HepG2 (cell line): Measurements from ENCODE around the gene INAFM1. TPM values are rescaled to one million over a fixed set of nuclear protein-coding genes. Genes with fewer than 3 reads are reported as not detected.
"Not testable (repeated sequence)": the region's sequence is repeated elsewhere in the genome, so short reads cannot be mapped to it uniquely, and the experiment has no call there.

Experiments used
- ATAC-seq: fragments of 200-7000 bp; cut with Tn5 transposase; 3 replicates; pipeline ENCODE4 v1.9.1; 2020; ENCODE audit warnings: mild to moderate bottlenecking, moderate library complexity
- BruUV-seq: library from RNA; stranded (reverse); fragments of 400-500 nt; replicated peaks from 2 replicates; lab custom pipeline; 2021; lab: Mats Ljungman, UMichigan
- CTCF ChIA-PET: fragments of 300-600 bp; formaldehyde crosslinking; extraction: SDS; loops from one replicate; lab custom pipeline; 2021; ENCODE audit warnings: low total read pairs, inconsistent platforms, low intra/inter-chr PET ratio; lab: Yijun Ruan, JAX
- POLR2A ChIA-PET: fragments of 350-600 bp; sonication (Branson Sonifier 250); formaldehyde crosslinking; loops from one replicate; lab custom pipeline; 2020; ENCODE audit warnings: antibody characterized with exemption, inconsistent platforms; lab: Yijun Ruan, JAX
- DNase-seq: peaks from one replicate; pipeline ENCODE4 v3.0.0-alpha.2; 2015; ENCODE audit warnings: low spot score
- FAIRE-seq: peaks from 3 replicates; lab custom pipeline; 2011; peaks lifted over from hg19 to GRCh38; lab: Jason Lieb, UNC
- H2AFZ ChIP-seq: one replicate; pipeline ENCODE4 v1.6.1; 2011; ENCODE audit warnings: low read length, inconsistent platforms
- H3K27ac ChIP-seq: fragments of 300-600 bp; 3 replicates; pipeline ENCODE4 v1.8.0; 2011; ENCODE audit warnings: mixed run types, mild to moderate bottlenecking, mixed read lengths, low read length, inconsistent platforms; ENCODE audit not compliant: insufficient read depth; ENCODE audit errors: extremely low read length
- H3K27me3 ChIP-seq, 2 experiments: fragments of 200-600 bp in 1 of 2; 2 replicates in 1 of 2; 3 replicates in 1 of 2; pipeline versions ENCODE4 v1.6.0 to v1.8.0; 2011; ENCODE audit warnings: low read length in 2 of 2, mild to moderate bottlenecking in 2 of 2, moderate library complexity in 2 of 2, inconsistent platforms in 1 of 2; ENCODE audit not compliant: insufficient read depth in 2 of 2, control insufficient read depth in 1 of 2
- H3K36me3 ChIP-seq, 2 experiments: fragments of 200-600 bp in 1 of 2; replicated peaks in 1 of 2; 2 replicates in 1 of 2; 3 replicates in 1 of 2; pipeline versions ENCODE4 v1.5.1 to v1.8.0; 2011; ENCODE audit warnings: low read length in 2 of 2, inconsistent platforms in 1 of 2; ENCODE audit not compliant: insufficient read depth in 2 of 2, control insufficient read depth in 1 of 2
- H3K4me1 ChIP-seq: 2 replicates; pipeline ENCODE4 v1.5.1; 2012; ENCODE audit warnings: low read length, inconsistent platforms; ENCODE audit not compliant: insufficient read depth
- H3K4me2 ChIP-seq: 2 replicates; pipeline ENCODE4 v1.6.0; 2011; ENCODE audit warnings: low read depth, low read length, inconsistent platforms
- H3K4me3 ChIP-seq, 3 experiments: fragments of 200-600 bp in 1 of 3; sonication (generic), shearing (Covaris generic) in 1 of 3; replicated peaks in 1 of 3; 2 replicates each; pipeline ENCODE4 v1.5.1; 2011 to 2016; ENCODE audit warnings: low read length in 3 of 3, inconsistent platforms in 2 of 3, low read depth in 2 of 3, mild to moderate bottlenecking in 2 of 3, control low read depth in 1 of 3, mixed read lengths in 1 of 3; ENCODE audit not compliant: insufficient read depth in 1 of 3
- H3K79me2 ChIP-seq: one replicate; pipeline ENCODE4 v1.6.1; 2011; ENCODE audit warnings: low read length, inconsistent platforms; ENCODE audit not compliant: insufficient read depth
- H3K9ac ChIP-seq: 2 replicates; pipeline ENCODE4 v1.6.0; 2011; ENCODE audit warnings: mild to moderate bottlenecking, low read depth, low read length, inconsistent platforms; ENCODE audit not compliant: insufficient read depth
- H3K9me3 ChIP-seq: 2 replicates; pipeline ENCODE4 v1.5.1; 2012; ENCODE audit warnings: mild to moderate bottlenecking, low read length
- H4K20me1 ChIP-seq: 2 replicates; pipeline ENCODE4 v1.6.0; 2011; ENCODE audit warnings: inconsistent platforms, mild to moderate bottlenecking, low read length, moderate library complexity; ENCODE audit not compliant: insufficient read depth
- ADNP ChIP-seq: sonication (generic); formaldehyde crosslinking; IDR thresholded peaks from 2 replicates; pipeline ENCODE4 v1.4.0; 2020; ENCODE audit warnings: missing genetic modification reagents
- CERS6 ChIP-seq: sonication (generic); formaldehyde crosslinking; IDR thresholded peaks from 2 replicates; pipeline ENCODE4 v1.5.0; 2020; ENCODE audit warnings: missing genetic modification reagents
- PITX1 ChIP-seq: sonication (generic); formaldehyde crosslinking; IDR thresholded peaks from 2 replicates; pipeline ENCODE4 v1.5.1; 2020; ENCODE audit warnings: mild to moderate bottlenecking, missing genetic modification reagents
- RAD21 ChIP-seq: fragments of 450-650 bp; formaldehyde crosslinking; IDR thresholded peaks from 2 replicates; pipeline ENCODE4 v1.5.0; 2020; ENCODE audit warnings: mild to moderate bottlenecking
- SMAD1 ChIP-seq: sonication (generic); formaldehyde crosslinking; IDR thresholded peaks from 2 replicates; pipeline ENCODE4 v1.4.0; 2020; ENCODE audit warnings: missing genetic modification reagents, low read depth, mild to moderate bottlenecking, borderline replicate concordance
- ZMYM3 ChIP-seq: sonication (generic); formaldehyde crosslinking; IDR thresholded peaks from 2 replicates; pipeline ENCODE4 v1.5.1; 2020; ENCODE audit warnings: mild to moderate bottlenecking, missing genetic modification reagents
- ZNF121 ChIP-seq: sonication (generic); formaldehyde crosslinking; IDR thresholded peaks from 2 replicates; pipeline ENCODE4 v1.5.0; 2020; ENCODE audit warnings: mild to moderate bottlenecking, missing genetic modification reagents
- ZNF362 ChIP-seq: sonication (generic); formaldehyde crosslinking; IDR thresholded peaks from 2 replicates; pipeline ENCODE4 v1.4.0; 2020; ENCODE audit warnings: missing genetic modification reagents, mild to moderate bottlenecking, borderline replicate concordance
- WGBS: methylation state at CpG from one replicate; pipeline ENCODE4 v1.1.6; 2017; ENCODE audit warnings: low lambda C conversion rate; 5-methylcytosine and 5-hydroxymethylcytosine counted together
- in situ Hi-C: cut with HindIII; loops from 2 replicates; pipeline ENCODE4 v1.10.0; 2017; ENCODE audit warnings: low pct_unique_long_range_greater_than_20kb; ENCODE audit not compliant: extremely low pct_ligation_motif_present
- intact Hi-C: fragments of 100-400 bp; cut with micrococcal nuclease; formaldehyde crosslinking; loops from one replicate; pipeline ENCODE4 v1.10.0; 2022; ENCODE audit not compliant: unreplicated experiment
- polyA plus RNA-seq, 8 experiments: library from polyadenylated mRNA; depleted of rRNA in 3 of 8; stranded (reverse) in 7 of 8; unstranded in 1 of 8; fragments of >200 nt; fragmentation: Illumina TruSeq in 4 of 8; extraction: Trizol in 4 of 8; gene quantifications; 2 replicates each; pipeline versions ENCODE4 v1.2.1 to v1.2.3, GENCODE V29; 2011 to 2016; ENCODE audit warnings: low read depth in 4 of 8, missing spikeins in 1 of 8, mixed read lengths in 1 of 8; ENCODE audit not compliant: insufficient read depth in 1 of 8
- total RNA-seq, 5 experiments: library from RNA; depleted of rRNA; stranded (reverse); fragments of >200 nt; fragmentation: Illumina TruSeq; extraction: Trizol; gene quantifications; 2 replicates each; pipeline ENCODE4 v1.2.3, GENCODE V29; 2016; ENCODE audit warnings: low read depth in 1 of 5
- TF ChIP-seq, protein P1 (sequence below): sonication (generic); formaldehyde crosslinking; IDR thresholded peaks from 2 replicates; pipeline ENCODE4 v1.5.0; 2020; ENCODE audit warnings: mild to moderate bottlenecking, missing genetic modification reagents, moderate library complexity
- TF ChIP-seq, protein P2 (sequence below): sonication (generic); formaldehyde crosslinking; IDR thresholded peaks from 2 replicates; pipeline ENCODE4 v1.5.1; 2020; ENCODE audit warnings: missing genetic modification reagents, mild to moderate bottlenecking, borderline replicate concordance

INAFM1 gene
- total and polyA plus RNA-seq, 2 of the 13 experiments (the other 11 are each of a cell fraction or from before 2014, with no cell fraction given) = 0.88 to 1.9 TPM

DNA sequence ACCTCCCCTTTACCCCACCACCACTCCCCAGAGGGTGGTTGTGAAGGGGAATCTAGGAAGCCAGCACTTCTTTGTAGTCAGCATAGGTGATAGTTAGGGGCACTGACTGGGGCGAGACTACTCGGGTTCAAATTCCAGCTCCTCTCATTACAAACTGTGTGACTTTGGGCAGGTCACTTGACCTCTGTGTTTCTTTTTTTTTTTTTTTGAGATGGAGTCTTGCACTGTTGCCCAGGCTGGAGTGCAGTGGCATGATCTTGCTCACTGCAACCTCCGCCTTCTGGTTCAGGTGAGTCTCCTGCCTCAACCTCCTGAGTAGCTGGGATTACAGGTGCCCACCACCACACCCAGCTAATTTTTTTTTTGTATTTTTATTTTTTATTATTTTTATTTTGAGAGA is 1.8 kb downstream of the INAFM1 start:
- Histone ChIP-seq H3K4me2 (0 out of 2 replicates have a peak overlapping the region, but pooled peaks have one; percentile 0), H3K4me1 (peaks cover 24% of the 10 kb centered on the region)
- in situ Hi-C loops, BruUV-seq, H3K36me3 ChIP-seq, H3K9me3 ChIP-seq, intact Hi-C loops, H2AFZ ChIP-seq, H3K79me2 ChIP-seq, H3K9ac ChIP-seq, FAIRE-seq, H3K27ac ChIP-seq, DNase-seq, ATAC-seq, CTCF ChIA-PET, H4K20me1 ChIP-seq, H3K4me3 ChIP-seq, H3K27me3 ChIP-seq: not testable (repeated sequence)
- TF ChIP-seq ZNF121 (CRISPR knock-in tag) (peak; percentile 76; the same call in 1 of the 2 replicates), ZNF362 (CRISPR knock-in tag) (peak; percentile 31; the same call in 1 of the 2 replicates)
- POLR2A ChIA-PET = interaction anchor here (1.3 kb wide), 1 partner anchor 19 kb away, joined by 3 read pairs; no protein-coding TSS in a partner anchor
- 67% methylated on average over 3 of the region's 3 CpGs for WGBS

DNA sequence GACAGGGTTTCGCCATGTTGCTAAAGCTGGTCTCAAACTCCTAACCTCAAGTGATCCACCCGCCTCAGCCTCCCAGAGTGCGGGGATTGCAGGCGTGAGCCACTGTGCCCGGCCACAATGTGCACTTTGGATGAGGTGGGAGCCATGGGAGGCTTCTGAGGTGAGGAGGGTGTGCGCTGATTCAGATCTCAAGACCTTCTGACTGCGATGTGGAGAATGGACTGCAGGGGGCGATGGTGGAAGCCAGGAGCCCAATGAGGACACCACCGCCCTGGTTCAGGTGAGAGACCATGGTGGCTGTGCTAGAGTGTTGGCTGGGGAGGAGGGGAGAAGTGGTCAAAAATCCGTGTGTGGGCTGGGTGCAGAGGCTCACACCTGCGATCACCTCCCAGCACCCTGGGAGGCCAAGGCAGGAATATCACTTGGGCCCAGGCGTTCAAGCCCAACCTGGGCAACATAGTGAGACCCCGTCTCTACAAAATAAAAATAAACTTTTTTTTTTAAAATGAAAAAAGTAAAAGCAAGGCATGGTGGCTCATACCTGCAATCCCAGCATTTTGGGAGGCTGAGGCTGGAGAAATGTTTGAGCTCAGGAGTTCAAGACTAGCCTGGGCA is 5.6 kb downstream of the INAFM1 start:
- ChIA-PET POLR2A (interaction anchor here (0.7 kb wide), 1 partner anchor 334 kb away, joined by 3 read pairs; no protein-coding TSS in a partner anchor), CTCF (no interaction called here)
- 78% methylated on average over 13 of the region's 13 CpGs for WGBS
- H3K36me3 ChIP-seq = no peaks in the 10 kb centered on the region
- BruUV-seq = no TSS peak
- in situ Hi-C loops = no loop called here
- no peak overlapping the region for H3K4me2 ChIP-seq
- H3K9ac ChIP-seq = no peak overlapping the region
- intact Hi-C loops = no loop called here
- H3K9me3 ChIP-seq = no peaks in the 10 kb centered on the region
- FAIRE-seq = no peak
- peak; percentile 42 for DNase-seq
- no peaks in the 10 kb centered on the region for H3K79me2 ChIP-seq
- no peaks in the 10 kb centered on the region for H3K27me3 ChIP-seq
- H2AFZ ChIP-seq = no peak overlapping the region
- H3K4me3 ChIP-seq = no peak overlapping the region
- ATAC-seq = peak; percentile 64
- H4K20me1 ChIP-seq = peaks cover 3% of the 10 kb centered on the region; the same call in 1 of the 2 replicates
- peaks cover 13% of the 10 kb centered on the region for H3K4me1 ChIP-seq
- no peak overlapping the region for H3K27ac ChIP-seq
- no peak for TF ChIP-seq SMAD1 (CRISPR knock-in tag)
- 0 out of 2 replicates have a peak, but pooled peaks have one; percentile 11 for TF ChIP-seq RAD21 (CRISPR knock-in tag)
- TF ChIP-seq ADNP (CRISPR knock-in tag) = 0 out of 2 replicates have a peak, but pooled peaks have one; percentile 40
- TF ChIP-seq, protein P1, sequence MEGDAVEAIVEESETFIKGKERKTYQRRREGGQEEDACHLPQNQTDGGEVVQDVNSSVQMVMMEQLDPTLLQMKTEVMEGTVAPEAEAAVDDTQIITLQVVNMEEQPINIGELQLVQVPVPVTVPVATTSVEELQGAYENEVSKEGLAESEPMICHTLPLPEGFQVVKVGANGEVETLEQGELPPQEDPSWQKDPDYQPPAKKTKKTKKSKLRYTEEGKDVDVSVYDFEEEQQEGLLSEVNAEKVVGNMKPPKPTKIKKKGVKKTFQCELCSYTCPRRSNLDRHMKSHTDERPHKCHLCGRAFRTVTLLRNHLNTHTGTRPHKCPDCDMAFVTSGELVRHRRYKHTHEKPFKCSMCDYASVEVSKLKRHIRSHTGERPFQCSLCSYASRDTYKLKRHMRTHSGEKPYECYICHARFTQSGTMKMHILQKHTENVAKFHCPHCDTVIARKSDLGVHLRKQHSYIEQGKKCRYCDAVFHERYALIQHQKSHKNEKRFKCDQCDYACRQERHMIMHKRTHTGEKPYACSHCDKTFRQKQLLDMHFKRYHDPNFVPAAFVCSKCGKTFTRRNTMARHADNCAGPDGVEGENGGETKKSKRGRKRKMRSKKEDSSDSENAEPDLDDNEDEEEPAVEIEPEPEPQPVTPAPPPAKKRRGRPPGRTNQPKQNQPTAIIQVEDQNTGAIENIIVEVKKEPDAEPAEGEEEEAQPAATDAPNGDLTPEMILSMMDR = peak; percentile 68
- no peak for TF ChIP-seq PITX1
- TF ChIP-seq CERS6 (CRISPR knock-in tag) = no peak
- TF ChIP-seq, protein P2, sequence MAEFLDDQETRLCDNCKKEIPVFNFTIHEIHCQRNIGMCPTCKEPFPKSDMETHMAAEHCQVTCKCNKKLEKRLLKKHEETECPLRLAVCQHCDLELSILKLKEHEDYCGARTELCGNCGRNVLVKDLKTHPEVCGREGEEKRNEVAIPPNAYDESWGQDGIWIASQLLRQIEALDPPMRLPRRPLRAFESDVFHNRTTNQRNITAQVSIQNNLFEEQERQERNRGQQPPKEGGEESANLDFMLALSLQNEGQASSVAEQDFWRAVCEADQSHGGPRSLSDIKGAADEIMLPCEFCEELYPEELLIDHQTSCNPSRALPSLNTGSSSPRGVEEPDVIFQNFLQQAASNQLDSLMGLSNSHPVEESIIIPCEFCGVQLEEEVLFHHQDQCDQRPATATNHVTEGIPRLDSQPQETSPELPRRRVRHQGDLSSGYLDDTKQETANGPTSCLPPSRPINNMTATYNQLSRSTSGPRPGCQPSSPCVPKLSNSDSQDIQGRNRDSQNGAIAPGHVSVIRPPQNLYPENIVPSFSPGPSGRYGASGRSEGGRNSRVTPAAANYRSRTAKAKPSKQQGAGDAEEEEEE (CRISPR knock-in tag) = no peak
- 0 out of 2 replicates have a peak, but pooled peaks have one; percentile 23 for TF ChIP-seq ZMYM3 (CRISPR knock-in tag)
